ENCODE data around the gene ATG4D.

DNA sequence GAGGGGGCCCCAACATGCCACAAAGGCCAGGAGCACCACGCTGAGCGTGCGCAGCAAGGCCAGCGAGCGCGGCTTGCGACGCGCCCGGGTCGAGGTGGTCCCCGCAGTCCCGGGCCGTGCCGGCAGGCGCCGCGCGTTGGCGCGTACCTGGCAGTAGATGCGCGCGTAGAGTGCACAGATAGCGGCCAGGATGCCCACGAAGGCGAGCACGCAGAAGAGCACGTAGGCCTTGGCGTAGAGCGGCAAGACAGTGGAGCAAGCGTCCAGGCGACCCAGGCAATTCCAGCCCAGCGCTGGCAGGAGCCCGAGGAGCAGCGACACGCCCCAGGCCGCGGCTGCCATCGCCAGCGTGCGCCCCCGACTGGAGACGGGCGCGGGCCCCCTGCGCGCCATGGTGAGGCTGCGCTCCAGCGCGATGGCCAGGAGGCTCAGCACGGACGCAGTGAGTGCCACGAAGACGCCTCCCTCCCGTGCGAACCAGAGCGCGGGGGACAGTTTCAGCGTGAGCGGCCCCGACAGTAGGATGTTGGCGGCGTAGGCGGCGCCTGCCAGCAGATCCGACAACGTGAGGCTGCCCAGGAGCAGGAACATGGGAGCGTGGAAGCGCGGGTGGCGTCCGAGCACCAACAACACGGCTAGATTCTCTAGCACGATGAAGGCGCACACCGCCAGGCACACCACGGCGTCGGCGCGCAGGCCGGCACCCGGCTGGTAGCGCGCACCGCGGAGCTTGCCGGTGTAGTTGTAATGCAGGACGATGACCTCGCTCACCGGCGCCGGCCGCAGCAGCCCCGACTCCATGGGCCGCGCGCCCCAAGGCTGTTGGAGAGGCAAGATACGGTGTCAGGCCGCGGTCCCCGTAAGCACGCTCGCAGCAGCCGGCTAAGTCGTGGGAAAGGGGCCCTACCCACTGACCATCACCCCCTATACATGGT lies 29.2 kb upstream of the ATG4D start:
- TF ChIP-seq, protein P1, sequence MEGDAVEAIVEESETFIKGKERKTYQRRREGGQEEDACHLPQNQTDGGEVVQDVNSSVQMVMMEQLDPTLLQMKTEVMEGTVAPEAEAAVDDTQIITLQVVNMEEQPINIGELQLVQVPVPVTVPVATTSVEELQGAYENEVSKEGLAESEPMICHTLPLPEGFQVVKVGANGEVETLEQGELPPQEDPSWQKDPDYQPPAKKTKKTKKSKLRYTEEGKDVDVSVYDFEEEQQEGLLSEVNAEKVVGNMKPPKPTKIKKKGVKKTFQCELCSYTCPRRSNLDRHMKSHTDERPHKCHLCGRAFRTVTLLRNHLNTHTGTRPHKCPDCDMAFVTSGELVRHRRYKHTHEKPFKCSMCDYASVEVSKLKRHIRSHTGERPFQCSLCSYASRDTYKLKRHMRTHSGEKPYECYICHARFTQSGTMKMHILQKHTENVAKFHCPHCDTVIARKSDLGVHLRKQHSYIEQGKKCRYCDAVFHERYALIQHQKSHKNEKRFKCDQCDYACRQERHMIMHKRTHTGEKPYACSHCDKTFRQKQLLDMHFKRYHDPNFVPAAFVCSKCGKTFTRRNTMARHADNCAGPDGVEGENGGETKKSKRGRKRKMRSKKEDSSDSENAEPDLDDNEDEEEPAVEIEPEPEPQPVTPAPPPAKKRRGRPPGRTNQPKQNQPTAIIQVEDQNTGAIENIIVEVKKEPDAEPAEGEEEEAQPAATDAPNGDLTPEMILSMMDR (IDR thresholded peaks at IDR 0.05): no peak
- no peak for TF ChIP-seq ZFX (IDR thresholded peaks at IDR 0.05; ENCODE audit: borderline replicate concordance)
